SKM-1 (cell line): ENCODE results near the gene NSUN2.

Experiments
- DNase-seq: peaks from one replicate; lab custom pipeline; 2025; ENCODE audit not compliant: unreplicated experiment; lab: John Stamatoyannopoulos, UW

The NSUN2 gene

DNA sequence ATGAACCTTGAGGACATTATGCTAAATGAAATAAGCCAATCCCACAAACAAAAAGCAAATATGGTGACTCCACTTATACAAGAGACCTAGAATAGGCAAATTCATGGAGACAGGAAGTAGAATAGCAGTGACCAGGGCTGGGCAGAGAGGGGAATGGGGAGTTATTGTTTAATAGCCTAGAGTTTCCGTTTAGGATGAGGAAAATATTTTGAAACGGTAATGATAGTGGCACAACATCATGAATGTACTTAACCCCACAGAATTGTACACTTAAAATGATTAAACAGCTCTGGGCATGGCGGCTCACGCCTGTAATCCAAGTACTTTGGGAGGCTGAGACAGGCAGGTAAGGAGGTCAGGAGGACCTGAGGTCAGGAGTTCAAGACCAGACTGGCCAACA, 65.8 kb downstream of the NSUN2 start:
- no peak for DNase-seq

DNA sequence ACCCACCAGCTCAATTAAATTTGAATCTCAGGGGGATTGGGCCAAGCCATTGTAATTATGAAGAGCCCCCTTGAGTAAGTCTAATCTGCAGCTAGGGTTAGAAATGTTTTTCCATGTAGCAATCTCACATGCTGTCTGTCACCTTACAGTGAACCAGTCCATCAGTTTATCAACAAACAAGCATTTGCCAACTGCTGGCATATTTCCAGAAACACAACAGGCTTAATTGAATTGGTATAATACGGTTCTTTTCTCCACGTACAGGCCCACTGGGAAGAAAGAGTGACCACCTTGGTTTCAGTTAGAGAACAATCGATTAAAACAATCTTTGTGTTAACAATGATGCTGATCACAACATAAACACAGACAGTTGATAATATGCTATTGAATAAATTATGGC, 67.4 kb downstream of the NSUN2 start:
- DNase-seq: no peak

DNA sequence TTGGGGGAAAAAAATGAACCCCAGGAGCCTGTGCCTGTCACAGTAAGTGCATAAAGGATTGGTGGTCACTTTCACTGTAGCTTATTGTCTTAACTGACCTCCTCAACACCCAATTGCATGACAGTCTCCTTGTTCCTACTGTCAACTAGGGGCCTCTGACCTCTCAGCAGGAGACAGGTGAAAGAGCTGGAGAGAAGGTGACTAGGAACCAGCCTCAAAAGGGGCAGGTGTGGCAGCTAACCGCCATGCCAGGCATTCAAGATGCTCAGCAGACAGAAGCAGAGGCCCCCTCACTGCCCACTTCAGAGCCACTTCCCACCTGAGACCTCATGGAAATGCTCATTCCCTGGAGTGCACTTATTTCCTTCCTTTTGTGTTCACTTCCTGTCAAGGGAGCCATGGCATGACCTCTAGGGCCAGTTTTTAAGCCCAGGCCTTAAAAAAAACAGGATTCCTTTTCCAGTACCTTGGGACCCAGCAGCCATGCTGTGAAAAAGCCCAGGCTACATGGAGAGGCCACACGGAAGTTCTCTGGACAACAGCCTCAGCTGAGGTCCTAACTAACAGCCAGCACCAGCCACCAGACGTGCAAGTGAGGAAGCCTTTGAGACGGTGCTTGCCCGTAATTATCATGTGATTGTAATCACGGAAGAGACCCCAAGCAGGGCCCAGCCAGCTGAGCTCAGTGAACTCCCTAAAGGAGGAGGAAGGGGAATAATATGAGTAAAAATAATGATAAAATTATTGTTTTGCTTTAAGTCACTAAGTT, 74.9 kb downstream of the NSUN2 start:
- DNase-seq: no peak

- no peak for DNase-seq
Measured at GRCh38 chr5:6556802-6557102, 76.1 kb downstream of the NSUN2 start.

GRCh38 chr5:6556089-6556801, 76.6 kb downstream of the NSUN2 start:
- no peak for DNase-seq

DNA sequence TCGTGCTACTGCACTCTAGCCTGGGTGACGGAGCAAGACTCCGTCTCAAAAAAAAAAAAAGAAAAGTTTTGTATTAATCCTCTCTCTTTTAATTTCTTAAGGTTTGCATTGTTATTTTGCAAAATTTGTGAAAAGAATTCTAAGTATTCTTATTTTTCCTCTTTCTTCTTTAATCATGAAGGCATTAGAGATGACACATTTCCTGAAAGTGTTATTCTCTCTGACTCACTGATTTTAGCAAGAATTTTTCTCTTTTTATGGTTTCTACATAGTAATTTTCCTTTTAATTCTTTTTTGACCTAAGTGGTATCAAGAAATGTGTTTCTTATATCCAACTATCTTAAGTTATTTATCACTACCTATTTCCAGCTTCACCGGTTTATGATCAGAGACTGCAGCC, 78.0 kb downstream of the NSUN2 start:
- DNase-seq: no peak

GRCh38 chr5:6553972-6554371, 78.9 kb downstream of the NSUN2 start:
- DNase-seq: no peak

- DNase-seq: no peak
Measured at GRCh38 chr5:6552612-6553011, 80.2 kb downstream of the NSUN2 start.

- DNase-seq: no peak
Measured at GRCh38 chr5:6551955-6552313, 80.9 kb downstream of the NSUN2 start.

DNA sequence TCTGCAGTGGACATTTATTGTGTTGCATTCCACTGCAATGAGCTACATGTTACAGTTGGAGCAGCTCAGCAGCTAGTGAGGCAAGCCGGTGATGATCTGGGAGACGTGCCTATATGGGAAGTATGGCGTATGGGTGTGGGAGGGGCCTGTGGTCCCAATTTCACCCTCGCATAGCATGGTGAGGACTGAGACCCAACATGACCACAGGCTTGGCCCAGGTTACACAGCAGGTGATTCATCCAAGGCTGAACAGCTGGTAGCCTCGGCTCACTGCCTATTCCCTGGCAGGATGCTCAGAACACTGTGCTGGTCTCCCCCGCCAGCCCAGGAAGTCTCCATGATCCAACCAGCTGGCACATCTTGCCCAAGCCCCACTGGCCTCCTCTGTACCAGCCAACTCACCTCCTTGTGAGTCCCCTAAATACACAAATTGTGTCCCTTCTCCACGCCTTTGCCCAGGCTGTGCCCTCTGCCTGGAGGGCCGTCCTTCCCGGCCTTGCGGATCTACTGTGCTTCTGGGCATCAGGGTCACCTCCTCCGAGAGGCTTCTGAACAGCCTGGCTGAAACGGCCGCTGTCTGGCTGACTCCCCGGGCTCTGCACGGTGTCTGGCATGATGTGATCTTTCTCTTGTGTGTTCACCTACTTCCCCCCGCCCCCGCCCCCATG, 81.4 kb downstream of the NSUN2 start:
- DNase-seq: no peak

DNA sequence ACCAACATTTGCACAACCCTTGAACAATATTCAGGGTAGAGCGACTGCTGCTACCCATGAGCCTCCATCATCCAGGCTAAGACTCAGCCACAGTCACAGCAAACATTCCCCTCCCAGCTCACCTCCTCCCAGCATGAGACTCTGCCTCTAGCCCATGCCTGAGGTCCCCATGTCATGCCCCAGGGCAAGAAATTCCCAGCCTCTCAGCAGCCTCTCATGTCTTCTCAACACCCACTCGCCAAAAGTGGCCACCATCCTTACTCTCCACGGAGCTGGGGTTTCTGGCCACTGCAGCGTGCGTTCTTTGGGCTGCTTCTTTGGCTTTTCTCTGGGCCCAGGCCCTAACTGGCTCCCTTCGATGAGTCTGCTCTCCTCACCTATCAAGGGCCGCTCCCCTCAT, 82.2 kb downstream of the NSUN2 start:
- no peak for DNase-seq
